CD4-positive, alpha-beta T cell treated with Interleukin-2 at 100 ng/mL for 4 hours (primary cell): Measurements from ENCODE around the gene KDM5A.

Experiments used
- DNase-seq: peaks from one replicate; pipeline ENCODE4 v3.0.0-alpha.2; 2020; ENCODE audit warnings: low spot score

Gene KDM5A

GRCh38 chr12:272942-273341 is 116.2 kb downstream of the KDM5A start:
- no peak for DNase-seq

DNA sequence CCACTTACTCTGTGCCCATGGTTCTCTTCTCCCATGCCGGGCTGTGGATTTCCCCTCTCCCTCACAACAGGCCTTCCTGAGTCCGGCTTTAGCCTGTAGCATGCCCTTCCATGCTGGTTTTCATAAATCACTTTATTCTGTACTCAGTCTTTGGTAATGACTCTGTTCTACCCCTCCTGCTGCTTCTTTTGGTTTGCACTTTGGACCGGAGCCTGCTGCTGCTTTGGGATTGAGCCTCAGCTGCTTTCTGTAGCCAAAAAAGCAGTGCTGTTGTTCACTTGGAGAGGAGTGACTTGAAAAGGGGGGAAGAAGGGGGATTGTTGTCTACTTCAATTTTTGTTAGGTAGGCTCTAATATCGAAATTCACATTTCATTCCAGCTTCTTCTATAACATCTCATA is 118.0 kb downstream of the KDM5A start:
- DNase-seq = no peak

GRCh38 chr12:269191-269590 is 119.9 kb downstream of the KDM5A start:
- no peak for DNase-seq

DNA sequence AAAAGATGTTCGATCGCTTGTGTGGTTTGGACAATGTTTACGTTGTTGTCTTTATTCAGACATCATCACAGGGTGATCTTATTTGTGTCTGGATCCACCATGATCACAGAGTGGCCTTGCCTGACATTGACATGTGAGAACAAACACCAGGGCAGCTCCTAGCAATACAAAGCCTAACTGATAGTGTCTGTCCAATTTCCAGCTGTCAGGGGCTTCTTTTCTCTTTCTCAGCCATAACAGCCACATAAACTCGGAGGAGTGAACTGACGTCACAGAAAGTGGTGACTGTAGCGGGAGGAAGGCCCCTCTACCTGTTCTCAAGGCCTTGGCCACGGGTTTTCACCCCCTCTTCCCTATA is 120.7 kb downstream of the KDM5A start:
- DNase-seq = no peak

GRCh38 chr12:267581-268482 is 121.3 kb downstream of the KDM5A start:
- DNase-seq = no peak

DNA sequence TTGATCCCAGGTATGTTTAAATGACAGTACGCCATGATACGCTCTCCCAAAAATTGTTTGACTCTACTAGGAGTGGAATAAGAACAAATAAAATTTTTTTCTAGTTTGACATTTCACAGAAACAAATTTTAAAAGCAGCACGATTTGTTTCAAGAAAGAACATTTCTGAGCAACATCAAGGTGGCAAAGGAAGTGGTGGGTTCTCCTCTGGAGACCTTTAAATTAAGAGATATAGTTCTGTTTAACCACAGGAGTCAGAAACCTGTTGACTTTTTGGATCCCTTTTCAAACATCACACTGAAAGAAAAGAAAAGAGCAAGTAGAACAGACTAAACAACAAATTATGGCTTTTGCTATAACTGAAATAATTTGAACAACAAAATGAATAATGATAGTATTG is 124.0 kb downstream of the KDM5A start:
- DNase-seq = no peak

GRCh38 chr12:264269-264668 is 124.9 kb downstream of the KDM5A start:
- DNase-seq = no peak

DNA sequence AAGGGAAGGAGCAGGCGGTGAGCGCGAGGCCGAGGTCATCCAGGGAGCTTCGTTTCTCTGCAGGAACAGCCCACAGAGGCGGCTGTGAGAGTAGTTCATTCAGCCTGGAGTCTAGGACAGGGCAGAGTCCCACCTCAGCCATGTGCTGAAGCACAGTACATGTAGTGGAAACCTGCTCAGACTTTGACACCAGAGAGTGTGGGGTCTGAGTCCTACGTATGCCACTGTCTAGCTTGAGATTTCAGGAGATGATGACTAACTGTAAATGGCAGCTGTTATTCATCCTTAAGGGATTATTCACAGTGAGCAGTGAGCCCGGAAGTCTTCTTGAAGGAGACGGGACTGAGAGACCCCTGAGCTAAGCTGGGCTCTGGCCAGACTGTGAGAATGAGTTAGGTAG is 125.5 kb downstream of the KDM5A start:
- DNase-seq = no peak

DNA sequence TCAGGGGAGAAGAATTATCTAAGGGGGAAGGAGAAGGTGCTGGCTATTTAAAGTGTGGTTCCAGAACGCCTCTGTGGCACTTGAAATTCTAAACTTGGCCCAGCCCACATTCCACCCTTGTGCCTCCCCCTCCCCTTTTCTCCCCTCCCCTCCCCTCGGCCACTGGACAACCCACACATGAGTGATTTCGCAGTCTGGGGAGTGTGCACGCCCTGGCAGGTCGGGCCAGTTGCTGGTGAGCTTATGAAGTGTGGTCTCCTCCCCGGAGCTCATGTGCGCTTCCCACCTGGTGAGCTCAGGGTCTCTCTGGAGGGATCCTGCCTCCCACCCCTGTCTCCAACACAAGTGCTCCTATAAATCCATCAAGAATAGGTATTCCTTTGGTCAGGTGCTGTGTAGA is 126.3 kb downstream of the KDM5A start, which contains the start of gene SLC6A13:
TSS of gene SLC6A13 (minus strand) at position 20 of the 400 bp plus-strand sequence. CDS start 2,784 bp downstream, outside the sequence.
- no peak for DNase-seq

DNA sequence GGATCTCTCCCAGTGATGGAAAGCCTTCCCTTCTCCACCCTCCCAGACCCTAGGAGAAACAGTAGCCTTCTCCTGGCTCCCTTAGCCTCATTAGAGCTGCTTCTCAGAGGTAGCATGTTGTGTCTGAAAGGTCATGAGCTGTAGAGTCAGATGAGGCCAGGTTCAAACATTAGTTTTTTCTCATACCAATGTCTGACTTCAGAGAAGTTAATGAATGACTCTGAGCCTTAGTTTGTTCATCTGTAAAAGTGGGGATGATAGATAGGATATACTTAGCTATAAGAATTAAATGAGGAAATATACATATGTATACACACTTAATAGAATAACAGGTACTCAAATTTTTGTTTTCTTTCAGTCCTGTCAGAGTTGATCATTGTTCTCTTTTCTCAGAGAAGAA is 127.0 kb downstream of the KDM5A start:
- no peak for DNase-seq

- DNase-seq = no peak
These were observed 131.4 kb downstream of the KDM5A start for GRCh38 chr12:257521-258321.

DNA sequence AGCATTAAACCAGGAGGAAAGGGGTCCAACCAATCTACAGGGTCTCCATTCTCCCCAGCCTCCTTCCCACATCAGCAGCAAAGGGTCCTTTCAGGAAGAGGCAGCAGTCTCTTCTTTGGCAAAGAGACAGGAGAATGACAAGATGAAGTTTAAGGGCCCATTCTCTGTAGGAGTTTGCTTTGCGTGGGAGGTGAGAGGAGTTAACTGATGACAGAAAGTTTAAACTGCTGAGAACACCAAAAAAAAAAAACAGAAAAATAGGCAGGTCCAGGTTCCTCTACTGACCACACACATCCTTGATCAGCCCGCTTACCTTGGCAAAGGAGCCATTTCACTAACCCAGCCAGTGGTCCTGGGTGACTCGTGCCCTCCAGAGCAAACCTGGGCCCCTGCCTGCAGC is 132.2 kb downstream of the KDM5A start:
- DNase-seq = no peak

GRCh38 chr12:256225-256624 is 132.9 kb downstream of the KDM5A start:
- DNase-seq = no peak

- no peak for DNase-seq
These were observed 134.2 kb downstream of the KDM5A start for GRCh38 chr12:254912-255311.

DNA sequence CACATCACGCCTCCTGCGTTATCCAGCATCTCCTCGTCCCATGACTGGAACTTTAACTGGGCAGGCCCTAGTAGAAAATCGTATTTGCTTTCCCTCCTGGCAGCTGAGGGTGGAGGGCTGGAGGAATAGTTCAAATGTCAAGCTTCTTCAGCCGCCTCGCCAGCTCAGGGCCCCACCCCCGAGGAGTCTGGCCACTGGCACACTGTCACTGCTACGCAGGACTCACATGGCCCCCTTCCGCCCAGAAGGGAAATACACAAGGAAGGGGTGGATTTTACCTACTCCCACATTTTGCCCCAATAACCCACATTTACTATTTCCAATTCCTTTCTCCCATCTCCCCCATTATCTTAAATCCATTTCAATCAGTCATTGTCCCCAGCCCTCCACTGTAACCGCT is 135.1 kb downstream of the KDM5A start:
- DNase-seq = no peak

DNA sequence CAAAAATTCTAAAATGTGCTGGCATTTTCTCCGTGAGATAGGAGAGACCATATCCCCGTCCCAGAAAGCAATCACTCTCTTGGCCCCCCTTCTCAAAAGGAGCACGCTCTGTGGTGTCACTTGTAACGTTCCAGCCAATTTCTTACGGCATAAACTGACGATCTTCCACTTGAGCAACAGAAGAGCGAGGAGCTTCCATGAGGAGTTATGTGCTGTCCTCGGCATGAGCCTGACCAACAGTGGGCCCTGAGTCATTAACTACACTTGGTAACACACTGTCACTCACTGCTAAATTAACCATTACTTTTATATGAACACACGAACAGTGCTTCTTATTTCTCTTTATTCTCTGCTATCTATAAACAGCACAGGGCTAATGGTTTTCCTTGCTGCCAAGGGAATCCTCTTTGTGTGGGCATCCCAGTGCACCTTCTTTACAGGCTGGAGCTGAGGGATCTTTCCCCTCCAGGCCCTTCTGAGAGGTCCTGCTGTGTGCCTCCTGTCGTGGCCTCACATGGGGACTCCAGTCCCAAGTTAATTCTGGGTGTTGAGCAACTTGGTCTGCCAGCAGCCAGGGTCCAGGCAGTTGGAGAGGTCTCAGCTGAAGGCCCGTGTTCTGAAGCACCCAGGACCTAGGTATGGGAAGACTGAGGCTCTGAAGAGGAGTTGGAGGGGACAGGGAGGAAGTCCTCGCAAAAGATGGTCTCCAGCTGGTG is 135.8 kb downstream of the KDM5A start:
- no peak for DNase-seq

- DNase-seq = no peak
These were observed 136.5 kb downstream of the KDM5A start for GRCh38 chr12:252636-253035.

DNA sequence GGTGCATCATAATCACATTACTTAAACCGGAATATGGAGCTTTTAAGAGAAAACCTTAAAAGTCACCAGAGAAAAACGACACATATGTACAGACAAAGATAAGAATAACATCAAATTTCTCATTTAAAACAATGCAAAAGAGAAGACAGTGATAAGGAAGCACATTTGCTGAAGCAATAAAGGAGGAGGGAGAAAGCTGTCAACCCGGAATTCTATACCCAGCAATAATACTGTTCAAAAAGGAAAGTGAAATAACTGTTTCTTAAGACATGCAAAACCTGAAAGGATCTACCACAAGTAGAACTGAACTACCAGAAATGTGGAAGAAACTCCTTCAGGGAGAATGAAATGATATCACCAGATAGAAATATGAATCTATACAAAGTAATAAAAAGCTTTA is 141.8 kb downstream of the KDM5A start:
- DNase-seq = no peak

DNA sequence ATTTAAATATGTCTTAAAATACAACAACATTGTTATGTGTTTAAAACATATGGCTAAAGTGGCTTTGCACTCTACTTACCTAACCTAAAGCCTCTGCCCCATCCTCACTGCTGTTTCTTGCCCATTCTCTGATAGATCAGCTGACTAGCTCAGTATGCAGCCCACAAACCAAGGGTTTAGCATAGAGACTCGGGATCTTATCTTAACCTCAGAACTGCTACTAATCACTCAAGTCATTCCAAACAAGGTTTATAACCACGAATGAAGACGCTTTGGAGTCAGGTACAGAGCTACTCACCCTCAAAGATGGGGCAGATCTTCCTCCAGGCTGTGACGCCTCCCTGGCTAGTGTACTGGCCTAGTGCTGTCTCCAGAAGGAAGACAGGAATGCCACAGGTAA is 145.7 kb downstream of the KDM5A start:
- no peak for DNase-seq

- no peak for DNase-seq
These were observed 146.6 kb downstream of the KDM5A start for GRCh38 chr12:242496-242895.

- DNase-seq = no peak
These were observed 147.9 kb downstream of the KDM5A start for GRCh38 chr12:241266-241665.

DNA sequence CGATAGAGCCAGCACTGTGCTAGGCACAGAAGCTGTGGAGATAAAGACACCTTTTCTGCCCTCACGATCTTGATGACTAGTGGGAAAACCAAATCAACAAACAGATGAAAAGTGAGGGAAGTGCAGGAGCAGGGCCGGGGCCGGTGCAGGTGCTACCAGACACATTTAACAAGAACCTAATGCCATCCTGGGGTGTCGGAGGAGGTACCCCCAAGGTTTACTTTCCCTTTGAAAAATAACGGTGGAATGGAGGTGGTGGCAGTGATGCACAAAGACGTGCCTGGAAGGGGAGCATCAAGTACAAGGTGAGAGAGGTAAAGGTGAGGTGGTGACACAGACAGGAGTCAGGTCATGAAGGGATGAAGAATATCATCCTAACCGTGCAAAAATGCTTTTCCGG is 148.6 kb downstream of the KDM5A start:
- DNase-seq = no peak
